ENCODE measurements around the gene RUBCNL. TPM values are rescaled to one million over a fixed set of nuclear protein-coding genes. Genes with fewer than 3 reads are reported as not detected.
"Not testable (repeated sequence)": the region's sequence is repeated elsewhere in the genome, so short reads cannot be mapped to it uniquely, and the experiment has no call there.

RUBCNL gene
- polyA plus RNA-seq, 4 donors, result 1.9 to 3.5 (median 2.0) TPM

DNA sequence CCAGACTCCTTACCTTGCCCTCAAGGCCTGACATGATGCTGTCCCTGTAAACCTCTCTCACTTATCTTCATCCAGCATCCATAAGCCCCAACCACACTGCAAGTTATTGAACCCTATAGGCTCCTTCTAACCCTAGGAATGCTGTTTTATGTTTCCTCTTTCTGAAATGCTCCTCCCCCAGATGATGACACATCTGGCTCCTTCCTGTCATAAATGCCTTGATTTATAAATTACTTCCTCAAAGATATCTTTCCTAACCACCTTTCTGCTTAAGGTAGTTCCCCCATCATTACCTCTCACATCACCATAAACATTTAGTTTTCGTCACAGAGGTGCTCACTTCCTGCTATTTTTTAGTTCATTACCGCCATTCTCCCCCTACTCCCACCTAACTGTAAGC lies 12.3 kb downstream of the RUBCNL start:
- DNase-seq (ENCODE audit: low read depth in 4 of 4, low spot score in 2 of 4), result no peak

GRCh38 chr13:46373623-46374022 lies 13.4 kb downstream of the RUBCNL start:
- peak in 1 of 4 donors; percentile 23 for DNase-seq (ENCODE audit: low read depth in 4 of 4, low spot score in 2 of 4)

DNA sequence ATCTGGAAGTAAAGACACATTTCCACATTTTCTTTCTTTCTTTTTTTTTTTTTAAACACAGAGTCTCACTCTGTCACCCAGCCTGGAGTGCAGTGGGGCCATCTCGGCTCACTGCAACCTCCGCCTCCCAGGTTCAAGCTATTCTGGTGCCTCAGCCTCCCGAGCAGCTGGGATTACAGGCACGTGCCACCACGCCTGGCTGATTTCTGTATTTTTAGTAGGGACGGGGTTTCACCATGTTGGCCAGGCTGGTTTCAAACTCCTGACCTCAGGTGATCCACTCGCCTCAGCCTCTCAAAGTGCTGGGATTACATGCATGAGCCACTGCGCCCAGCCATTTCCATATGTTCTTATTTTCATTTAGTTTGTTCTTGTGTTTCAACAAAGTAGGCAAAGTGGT lies 14.1 kb downstream of the RUBCNL start:
- DNase-seq (ENCODE audit: low read depth in 4 of 4, low spot score in 2 of 4), result not testable (repeated sequence)

GRCh38 chr13:46372071-46372470 lies 15.0 kb downstream of the RUBCNL start:
- DNase-seq (ENCODE audit: low read depth in 4 of 4, low spot score in 2 of 4), result no peak

DNA sequence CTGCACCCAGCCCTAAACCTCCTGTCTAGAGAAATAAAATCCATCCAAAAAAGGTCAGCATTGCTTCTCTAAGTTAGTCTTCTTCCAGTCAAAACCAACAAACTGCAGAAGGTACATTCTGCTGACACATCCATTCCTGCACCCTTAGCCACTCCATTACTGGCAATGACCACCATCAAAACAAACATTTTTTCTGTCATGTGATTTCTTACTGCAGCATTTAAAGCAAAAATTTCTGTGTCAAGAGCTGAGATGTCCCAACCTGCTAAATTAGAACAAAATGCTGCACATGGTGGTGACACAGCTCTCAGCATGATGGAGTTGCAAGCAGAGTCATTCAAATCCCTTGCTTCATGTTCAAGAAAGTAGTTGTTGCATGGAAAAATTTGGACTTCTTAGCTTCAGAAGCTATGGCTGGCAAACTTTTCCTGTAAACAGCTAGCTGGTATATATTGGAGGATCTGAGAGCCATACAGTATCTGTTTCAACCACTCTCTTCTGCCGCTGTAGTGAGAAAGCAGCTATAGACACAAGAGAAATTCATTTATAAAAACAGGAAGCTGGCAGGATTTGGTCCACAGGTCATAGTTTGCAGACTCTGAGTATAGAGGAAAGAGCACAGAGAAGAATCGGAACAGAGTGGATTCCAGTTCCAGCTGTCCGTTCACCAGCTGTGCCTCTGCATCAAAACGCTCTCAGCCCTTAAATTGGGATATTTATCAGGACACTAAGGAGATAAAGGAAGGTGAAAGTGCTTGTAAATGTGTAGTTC lies 17.4 kb downstream of the RUBCNL start:
- no peak for DNase-seq (ENCODE audit: low read depth in 4 of 4, low spot score in 2 of 4)

- DNase-seq (ENCODE audit: low read depth in 4 of 4, low spot score in 2 of 4), result no peak
Observed at GRCh38 chr13:46367617-46368327, 19.3 kb downstream of the RUBCNL start.

GRCh38 chr13:46361276-46361934 lies 25.6 kb downstream of the RUBCNL start:
- no peak for DNase-seq (ENCODE audit: low read depth in 4 of 4, low spot score in 2 of 4)

DNA sequence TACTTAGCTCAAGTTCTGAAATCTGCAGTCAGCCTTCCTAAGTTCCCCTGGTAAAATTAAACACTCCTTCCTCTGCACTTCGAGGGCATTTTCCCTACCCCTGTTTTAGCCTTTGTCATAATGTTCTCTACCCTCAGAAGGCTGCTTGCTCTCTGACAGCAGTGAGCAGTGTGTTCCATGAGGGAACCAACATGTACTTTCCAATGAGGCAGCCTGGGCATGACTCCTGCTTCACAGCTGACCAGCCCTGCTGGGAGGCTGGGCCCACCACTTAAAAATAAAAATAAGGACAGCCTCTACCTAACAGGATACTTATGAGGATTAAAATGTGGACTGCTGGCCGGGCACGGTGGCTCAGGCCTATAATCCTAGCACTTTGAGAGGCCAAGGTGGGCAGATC lies 26.4 kb downstream of the RUBCNL start:
- DNase-seq (ENCODE audit: low read depth in 4 of 4, low spot score in 2 of 4), result no peak

- no peak for DNase-seq (ENCODE audit: low read depth in 4 of 4, low spot score in 2 of 4)
Observed at GRCh38 chr13:46359714-46360113, 27.3 kb downstream of the RUBCNL start.

DNA sequence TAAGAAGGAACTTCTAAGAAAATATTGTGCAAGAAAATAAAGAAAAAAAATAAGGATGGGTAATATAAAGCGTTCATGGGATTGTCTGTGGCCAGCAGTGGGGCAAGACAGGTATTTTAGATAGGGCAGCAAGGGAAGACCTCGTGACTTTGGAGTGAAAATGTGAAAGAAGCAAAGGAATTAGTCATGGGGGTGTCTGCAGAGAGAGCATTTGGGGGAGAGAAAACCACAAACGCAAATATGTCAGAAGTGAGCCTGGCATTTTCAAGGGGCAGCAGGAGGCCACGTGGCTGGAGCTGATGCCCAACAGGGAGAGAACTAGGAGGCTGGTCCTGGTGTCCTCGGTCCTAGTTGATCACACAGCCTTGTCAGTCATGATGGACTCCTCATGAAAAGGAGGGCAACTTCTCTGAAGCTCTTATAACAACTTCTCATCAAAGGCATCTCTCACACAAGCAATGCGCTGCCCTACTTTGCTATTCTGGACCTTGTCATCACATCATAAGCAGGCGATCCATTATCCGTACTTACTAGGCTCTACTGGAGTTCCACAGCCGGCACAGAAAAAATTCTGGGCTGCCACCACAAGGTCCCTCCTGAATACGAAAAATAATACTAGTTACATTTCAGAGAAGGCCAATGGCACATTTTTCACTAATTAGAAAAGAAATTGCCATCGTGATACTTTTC lies 31.0 kb downstream of the RUBCNL start:
- DNase-seq (ENCODE audit: low read depth in 4 of 4, low spot score in 2 of 4), result no peak

GRCh38 chr13:46355088-46355468 lies 32.0 kb downstream of the RUBCNL start:
- no peak for DNase-seq (ENCODE audit: low read depth in 4 of 4, low spot score in 2 of 4)

DNA sequence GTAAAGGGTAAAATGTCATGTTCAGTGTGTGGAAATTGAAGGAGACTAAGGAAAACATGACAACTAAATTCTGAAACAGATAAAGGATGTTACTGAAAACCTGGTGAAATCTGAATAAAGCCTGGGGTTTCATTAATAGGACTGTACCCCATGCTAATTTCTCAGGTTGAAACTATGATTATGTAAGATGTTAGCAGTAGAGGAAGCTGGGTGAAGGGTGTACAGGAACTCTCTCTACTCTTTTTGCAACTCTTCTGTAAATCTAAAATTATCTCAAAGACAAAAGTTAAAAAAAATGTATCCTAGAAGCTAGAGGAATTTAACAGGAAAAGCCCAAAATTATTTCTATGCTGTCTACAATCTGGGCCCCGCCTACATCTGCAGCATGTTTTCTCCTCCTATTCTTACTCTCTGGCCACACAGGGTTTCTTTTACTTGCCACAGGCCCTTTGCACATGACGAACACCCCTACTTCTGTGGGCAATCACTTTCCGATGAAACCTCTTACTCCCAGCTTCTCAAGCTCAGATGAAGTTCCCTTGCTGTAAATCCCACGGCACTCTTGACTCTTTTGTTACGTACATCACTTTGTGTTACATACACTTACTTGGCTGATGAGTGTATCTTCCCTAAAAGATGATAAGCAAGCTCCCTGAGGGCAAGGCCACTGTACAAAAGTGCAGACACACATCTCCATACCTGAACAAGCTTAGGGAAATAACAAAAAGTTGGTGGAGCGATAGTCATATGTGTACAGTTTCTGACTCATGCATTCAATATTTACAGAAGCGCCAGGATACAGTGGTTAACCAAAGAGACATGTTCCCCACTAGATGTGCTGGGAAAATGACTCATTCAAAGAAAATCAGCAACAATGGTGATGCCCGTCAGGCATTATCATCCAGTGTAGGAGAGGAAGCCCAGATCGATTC lies 32.6 kb downstream of the RUBCNL start:
- no peak for DNase-seq (ENCODE audit: low read depth in 4 of 4, low spot score in 2 of 4)

DNA sequence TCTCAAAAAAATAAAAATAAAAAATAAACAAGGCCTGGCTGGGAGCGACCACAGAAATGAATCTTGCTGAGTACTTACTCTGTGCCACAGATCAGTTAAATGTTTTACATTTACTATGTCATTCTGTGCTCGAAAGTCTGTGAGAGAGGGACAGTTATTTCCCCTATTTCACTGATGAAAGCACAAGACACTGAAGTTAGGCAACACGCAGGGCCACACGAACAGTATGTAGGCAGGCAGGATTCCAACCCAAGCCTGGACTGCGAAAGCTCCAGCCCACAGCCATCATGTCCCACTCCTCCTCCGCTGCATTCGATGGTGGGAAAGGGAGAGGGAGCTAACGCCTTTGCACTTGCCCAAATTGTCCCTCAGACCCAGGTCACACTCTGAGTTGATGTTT lies 34.2 kb downstream of the RUBCNL start:
- DNase-seq (ENCODE audit: low read depth in 4 of 4, low spot score in 2 of 4), result no peak

- no peak for DNase-seq (ENCODE audit: low read depth in 4 of 4, low spot score in 2 of 4)
Observed at GRCh38 chr13:46350003-46350402, 37.0 kb downstream of the RUBCNL start.

GRCh38 chr13:46348961-46349360 lies 38.1 kb downstream of the RUBCNL start:
- no peak for DNase-seq (ENCODE audit: low read depth in 4 of 4, low spot score in 2 of 4)

DNA sequence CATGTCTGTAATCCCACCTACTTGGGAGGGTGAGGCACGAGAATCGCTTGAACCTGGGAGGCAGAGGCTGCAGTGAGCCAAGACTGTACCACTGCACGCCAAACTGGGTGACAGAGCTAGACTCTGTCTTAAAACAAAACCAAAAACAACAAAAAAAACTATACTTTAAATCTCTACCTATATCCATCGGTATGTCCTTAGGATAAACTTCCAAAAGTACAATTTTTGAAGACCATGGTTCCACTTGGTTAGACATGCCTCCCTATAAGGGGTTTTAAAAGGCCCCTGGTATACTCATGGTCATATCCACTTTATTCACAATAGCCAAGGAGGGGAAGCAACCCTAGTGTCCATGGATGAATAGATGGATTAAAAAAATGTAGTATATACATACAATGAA lies 39.8 kb downstream of the RUBCNL start:
- DNase-seq (ENCODE audit: low read depth in 4 of 4, low spot score in 2 of 4), result no peak

DNA sequence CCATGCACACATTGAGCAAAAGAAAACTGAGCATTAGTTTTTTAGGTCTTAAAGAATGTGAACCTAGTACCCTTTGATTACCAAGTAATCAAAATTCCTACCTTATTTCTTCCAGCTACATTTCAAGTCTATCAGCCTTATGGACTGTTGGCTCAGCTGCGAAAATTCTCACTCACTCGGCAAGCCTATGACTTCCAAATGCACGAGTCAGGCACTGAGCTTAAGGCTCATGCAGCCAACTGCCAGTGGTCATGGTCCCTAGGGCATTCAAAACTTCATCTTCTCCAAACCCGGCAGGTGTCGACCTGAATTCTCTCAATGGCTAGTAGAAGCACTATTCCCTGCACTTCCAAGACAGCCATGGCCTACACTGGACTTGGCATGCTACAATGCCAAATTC lies 41.2 kb downstream of the RUBCNL start:
- no peak for DNase-seq (ENCODE audit: low read depth in 4 of 4, low spot score in 2 of 4)

DNA sequence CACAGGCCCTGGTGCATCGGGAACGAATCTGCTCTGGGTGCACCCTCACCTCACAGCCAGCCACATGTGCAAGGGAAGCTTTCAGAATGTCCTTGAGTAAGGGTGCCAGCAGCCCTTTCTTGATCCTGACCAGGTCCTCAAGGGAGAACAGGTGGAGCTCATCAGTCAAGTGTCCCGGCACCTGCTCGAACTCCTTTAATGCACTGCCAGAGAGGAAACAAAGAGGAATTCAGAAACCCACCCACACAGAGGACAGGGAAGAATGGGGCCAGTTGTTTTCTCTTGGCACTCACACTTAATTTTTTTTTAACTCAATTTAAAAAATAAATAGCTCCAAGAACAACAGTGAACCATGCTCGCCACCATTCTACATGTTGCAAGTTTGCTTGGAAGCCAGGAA lies 41.7 kb downstream of the RUBCNL start:
- no peak for DNase-seq (ENCODE audit: low read depth in 4 of 4, low spot score in 2 of 4)

DNA sequence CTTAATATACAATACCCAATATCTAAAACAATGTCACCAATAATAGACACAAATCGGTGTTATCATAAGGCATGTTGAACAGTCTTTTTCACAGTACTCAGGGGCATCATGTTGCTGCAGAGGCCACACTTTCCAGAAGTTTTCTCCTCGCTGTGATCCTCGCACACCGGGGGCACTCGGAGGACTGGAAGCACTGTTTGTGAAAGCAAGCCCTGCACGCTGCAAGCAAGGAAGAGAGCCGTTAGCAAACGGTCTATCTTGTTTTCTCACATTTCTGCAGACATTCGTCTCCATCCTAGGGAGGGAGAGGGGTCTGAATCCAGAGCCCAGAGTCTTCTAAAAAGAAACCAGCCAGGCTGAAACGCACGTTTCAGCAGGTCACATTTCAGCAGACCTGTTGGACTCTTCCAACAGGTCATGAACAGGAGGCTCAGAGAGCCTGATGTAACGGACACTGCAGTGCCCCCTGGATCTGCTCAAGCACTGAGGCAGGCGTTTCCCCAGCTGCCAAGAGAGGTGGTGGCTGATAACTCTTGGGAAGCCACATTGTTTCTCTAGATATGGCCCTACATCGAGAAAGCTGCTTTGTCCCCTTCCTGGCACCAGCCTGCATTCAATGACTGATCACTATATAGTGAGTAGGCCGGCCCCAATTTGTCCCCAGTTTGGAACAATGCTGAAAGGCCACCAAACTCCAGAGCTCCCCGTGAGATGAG lies 43.6 kb downstream of the RUBCNL start:
- DNase-seq (ENCODE audit: low read depth in 4 of 4, low spot score in 2 of 4), result no peak

All from left renal cortex interstitium (tissue), 4 donors.